PC-3 (cell line): ENCODE data around the gene ZNF385B.

Source experiments
- EZH2 ChIP-seq: fragments of 300-600 bp; sonication (generic); IDR thresholded peaks from one replicate; pipeline ENCODE4 v1.6.1; 2017; ENCODE audit warnings: antibody characterized with exemption, mild to moderate bottlenecking, low read length; ENCODE audit not compliant: unreplicated experiment
- EZH2phosphoT487 ChIP-seq: fragments of 300-600 bp; sonication (generic); IDR thresholded peaks from 2 replicates; pipeline ENCODE4 v1.6.1; 2018; ENCODE audit warnings: mild to moderate bottlenecking, antibody characterized with exemption, low read length, borderline replicate concordance
- TF ChIP-seq, protein P1 (sequence below): fragments of 300-600 bp; sonication (generic); conservative IDR thresholded peaks from 2 replicates; pipeline ENCODE4 v1.5.1; 2017; ENCODE audit warnings: antibody characterized with exemption, low read depth, mild to moderate bottlenecking, low read length

DNA sequence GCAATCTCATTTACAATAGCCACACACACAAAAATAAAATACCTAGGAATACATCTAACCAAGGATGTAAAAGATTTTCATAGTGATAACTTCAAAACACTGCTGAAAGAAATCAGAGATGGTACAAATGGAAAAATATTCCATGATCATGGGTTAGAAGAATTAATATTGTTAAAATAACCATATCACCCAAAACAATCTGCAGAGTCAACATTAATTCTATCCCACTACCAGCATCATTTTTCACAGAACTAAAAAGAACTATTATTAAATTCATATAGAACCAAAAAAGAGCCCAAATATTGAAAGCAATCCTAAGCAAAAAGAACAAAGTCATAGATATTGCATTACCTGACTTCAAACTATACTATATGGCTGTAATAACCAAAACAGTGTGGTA lies 50.4 kb downstream of the ZNF385B start:
- TF ChIP-seq EZH2phosphoT487 (no peak), EZH2 (no peak)
- TF ChIP-seq, protein P1, sequence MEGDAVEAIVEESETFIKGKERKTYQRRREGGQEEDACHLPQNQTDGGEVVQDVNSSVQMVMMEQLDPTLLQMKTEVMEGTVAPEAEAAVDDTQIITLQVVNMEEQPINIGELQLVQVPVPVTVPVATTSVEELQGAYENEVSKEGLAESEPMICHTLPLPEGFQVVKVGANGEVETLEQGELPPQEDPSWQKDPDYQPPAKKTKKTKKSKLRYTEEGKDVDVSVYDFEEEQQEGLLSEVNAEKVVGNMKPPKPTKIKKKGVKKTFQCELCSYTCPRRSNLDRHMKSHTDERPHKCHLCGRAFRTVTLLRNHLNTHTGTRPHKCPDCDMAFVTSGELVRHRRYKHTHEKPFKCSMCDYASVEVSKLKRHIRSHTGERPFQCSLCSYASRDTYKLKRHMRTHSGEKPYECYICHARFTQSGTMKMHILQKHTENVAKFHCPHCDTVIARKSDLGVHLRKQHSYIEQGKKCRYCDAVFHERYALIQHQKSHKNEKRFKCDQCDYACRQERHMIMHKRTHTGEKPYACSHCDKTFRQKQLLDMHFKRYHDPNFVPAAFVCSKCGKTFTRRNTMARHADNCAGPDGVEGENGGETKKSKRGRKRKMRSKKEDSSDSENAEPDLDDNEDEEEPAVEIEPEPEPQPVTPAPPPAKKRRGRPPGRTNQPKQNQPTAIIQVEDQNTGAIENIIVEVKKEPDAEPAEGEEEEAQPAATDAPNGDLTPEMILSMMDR, result no peak
